HG03060 (cell line): Measurements from ENCODE around the gene MIB2.

ENCODE experiments used
- ATAC-seq: cut with Tn5 transposase; IDR thresholded peaks from one replicate; pipeline ENCODE4 v1.9.1; 2021; ENCODE audit warnings: low read depth, moderate number of reproducible peaks; ENCODE audit not compliant: unreplicated experiment

The MIB2 gene

GRCh38 chr1:1613509-1614082 is 1.7 kb upstream of the MIB2 start:
- ATAC-seq, result no peak

DNA sequence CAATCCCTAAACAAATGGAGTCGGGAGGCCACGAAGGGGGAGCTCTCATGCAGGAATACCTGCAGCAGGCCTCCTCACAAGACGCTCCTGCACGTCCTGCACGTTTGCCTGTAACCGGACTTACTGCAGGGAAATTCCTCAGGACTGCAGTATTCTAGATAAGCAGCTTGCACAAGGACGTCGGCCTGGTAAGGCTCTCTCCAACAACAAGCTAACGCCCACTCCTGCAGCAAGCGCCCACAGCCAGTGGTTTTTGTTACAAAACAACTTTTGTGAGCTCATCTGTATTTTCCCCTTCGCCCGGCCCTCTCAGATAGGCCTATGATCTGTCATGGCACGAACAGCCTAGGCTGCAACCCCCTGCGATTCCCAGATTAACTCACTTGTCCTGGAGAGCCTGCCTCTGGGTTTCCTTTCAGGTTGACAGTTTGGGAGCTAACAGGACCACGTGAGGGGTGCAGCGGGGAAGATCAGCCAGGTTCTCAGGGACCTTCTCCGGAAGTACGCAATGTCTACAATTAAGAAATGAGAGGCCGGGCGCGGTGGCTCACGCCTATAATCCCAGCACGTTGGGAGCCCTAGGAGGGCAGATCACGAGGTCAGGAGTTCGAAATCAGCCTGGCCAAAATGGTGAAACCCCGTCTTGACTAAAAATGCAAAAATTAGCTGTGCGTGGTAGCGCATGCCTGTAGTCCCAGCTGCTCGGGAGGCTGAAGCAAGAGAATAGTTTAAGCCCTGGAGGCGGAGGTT is 921 bp upstream of the MIB2 start:
- ATAC-seq, result no peak

- ATAC-seq, result no peak
These were observed 395 bp upstream of the MIB2 start for GRCh38 chr1:1614954-1615255.

- ATAC-seq, result no peak
These were observed 918 bp downstream of the MIB2 start for GRCh38 chr1:1616045-1616790.

DNA sequence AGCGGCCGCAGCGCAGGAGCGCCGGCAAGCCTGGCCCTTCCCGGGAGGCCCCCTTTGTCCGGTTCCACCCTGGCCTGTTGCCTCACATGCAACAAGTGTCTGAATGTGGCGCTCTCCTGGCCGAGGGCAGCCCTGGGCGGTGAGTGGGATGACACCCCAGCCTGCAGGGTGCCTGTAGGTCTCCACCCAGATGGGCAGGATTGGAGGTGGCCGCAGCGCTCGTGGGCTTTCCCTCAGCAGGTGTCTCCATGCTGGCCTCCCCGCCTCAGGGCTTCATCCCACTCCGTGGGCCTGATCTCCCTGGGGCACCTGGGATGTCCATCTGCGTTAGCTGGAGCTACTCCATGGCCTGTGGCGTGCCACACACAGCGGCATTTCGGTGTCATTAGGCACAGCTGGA is 1.5 kb downstream of the MIB2 start:
- no peak for ATAC-seq

DNA sequence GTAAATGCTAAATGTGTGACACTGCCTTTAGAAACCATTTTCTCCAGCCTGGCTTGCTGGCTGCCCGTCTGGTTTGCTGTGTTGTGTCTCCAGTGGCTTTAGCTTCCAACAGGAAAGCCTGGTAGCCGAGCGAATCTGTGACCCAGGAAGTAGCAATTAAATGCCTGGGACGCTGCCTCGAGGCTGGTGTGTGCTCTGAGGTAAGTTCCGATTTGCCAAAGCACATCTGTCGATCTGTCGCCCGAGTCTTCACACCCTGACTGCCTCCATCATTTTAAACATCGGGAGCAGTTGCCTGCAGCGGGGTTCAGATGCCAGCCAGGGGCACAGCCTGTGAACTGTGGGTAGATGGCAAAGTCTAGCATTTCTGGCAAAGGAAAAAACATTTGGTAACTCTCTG is 2.2 kb downstream of the MIB2 start:
- no peak for ATAC-seq

GRCh38 chr1:1617925-1618324 is 2.6 kb downstream of the MIB2 start:
- no peak for ATAC-seq

- ATAC-seq, result no peak
These were observed 3.2 kb downstream of the MIB2 start for GRCh38 chr1:1618396-1619068.

DNA sequence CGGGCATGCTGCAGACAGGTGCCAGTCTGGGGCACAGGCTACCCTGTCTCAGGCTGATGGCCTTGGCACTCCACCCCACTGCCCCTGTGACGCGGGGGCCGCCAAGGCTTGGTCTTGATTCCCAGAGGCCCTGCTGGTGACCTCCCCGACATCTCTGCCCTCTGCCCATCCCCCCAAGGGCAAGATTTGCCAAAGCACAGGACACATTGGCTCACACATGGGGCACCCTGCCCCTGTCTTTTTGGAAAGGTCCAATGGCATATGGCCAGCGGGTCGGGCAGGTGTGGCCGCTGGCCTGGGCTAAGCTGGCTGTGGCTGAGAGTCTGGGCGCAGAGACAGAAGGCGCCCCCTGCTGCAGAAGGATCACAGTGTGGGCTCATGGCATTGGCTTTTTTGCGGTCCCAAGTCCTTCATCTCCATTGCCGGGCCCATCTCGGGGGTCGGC is 4.6 kb downstream of the MIB2 start:
- ATAC-seq, result no peak

DNA sequence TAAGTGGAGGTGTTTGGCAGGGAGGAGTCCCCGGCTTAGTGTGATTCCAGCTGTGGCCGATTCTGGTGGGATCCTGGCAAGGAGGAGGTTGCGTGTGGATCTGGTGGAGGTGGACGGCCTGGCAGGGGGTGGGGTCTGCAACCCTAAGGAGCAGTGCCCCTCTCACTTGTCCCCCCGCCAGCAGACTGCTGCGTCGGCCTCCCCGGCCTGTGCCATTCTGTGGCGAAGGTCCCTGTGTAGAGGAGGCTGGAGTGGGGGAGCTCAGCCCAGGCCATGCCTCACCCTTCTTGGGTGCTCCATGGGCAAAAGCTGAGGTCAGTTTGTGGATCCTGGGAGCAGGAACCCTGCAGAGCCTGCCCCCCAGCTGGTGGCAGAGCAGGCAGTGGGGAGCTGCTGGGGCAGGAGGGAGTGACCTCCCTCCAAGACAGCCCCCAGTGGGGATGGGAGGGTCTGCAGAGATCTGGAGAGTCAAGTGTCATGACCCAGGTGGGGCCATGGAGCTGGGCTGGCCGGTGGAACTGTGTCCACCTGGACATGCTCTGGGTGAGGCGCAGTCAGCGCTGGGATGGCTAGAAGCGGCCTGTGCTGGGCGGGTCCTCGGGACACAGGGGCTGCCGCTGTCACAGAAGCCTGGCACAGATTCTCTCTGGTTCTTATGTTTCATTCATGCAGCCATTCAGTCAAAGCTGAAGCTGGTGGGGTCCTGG is 5.3 kb downstream of the MIB2 start:
- ATAC-seq, result no peak

- no peak for ATAC-seq
These were observed 6.1 kb downstream of the MIB2 start for GRCh38 chr1:1621173-1622009.

- no peak for ATAC-seq
These were observed 6.9 kb downstream of the MIB2 start for GRCh38 chr1:1622010-1622787.

GRCh38 chr1:1622788-1623094 is 7.4 kb downstream of the MIB2 start:
- no peak for ATAC-seq

DNA sequence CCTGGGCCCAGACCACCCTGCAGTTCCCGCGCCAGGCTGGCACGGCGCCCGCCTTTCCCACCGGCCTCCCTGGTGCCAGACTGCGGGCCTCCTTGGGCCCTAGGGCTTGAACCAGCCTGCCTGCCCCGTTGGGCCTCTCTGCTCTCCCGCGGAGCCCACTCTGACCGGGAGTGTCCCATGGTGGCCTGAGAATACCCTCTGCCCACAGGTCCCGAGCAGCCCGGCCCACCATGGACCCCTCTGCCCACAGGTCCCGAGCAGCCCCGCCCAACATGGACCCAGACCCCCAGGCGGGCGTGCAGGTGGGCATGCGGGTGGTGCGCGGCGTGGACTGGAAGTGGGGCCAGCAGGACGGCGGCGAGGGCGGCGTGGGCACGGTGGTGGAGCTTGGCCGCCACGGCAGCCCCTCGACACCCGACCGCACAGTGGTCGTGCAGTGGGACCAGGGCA is 7.9 kb downstream of the MIB2 start:
- ATAC-seq, result no peak

GRCh38 chr1:1623631-1624442 is 8.5 kb downstream of the MIB2 start:
- no peak for ATAC-seq

DNA sequence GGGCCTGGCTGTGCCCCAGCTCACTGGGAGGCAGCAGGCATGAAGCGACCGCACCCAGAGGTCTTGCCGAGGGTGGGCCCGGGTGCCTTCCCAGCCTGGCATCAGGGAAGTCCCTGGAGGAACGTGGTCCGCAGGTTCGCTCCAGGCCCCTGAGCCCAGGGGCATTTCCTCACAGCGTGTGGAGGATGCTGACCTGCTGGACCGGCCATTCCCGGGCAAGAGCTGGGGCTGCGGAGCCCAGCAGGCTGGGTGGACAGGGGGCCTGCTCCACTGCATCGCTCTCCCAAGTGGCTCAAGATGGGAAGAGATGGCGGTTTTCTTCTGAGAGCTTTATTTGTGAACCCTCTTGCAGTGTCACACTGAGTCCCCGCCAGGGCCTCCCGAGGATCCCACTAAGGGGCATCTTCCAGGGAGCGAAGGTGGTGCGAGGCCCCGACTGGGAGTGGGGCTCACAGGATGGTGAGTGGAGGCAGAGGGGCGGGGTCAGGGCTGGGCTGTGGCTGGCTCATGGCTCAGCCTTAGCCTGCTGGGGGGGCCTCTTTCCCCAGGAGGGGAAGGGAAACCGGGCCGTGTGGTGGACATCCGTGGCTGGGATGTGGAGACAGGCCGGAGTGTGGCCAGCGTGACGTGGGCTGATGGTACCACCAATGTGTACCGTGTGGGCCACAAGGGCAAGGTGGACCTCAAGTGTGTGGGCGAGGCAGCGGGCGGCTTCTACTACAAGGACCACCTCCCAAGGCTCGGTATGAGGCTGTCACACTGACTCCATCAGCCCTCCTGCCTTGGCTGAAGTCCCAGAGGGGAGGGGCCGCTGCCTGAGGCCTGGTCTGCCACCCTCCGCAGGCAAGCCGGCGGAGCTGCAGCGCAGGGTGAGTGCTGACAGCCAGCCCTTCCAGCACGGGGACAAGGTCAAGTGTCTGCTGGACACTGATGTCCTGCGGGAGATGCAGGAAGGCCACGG is 9.4 kb downstream of the MIB2 start:
- no peak for ATAC-seq

- no peak for ATAC-seq
These were observed 10.1 kb downstream of the MIB2 start for GRCh38 chr1:1625404-1625775.
